Glomerular visceral epithelial cell (primary cell): ENCODE measurements around the gene WSB1.
A peak's percentile ranks its signal among the peaks of the same experiment; 100 is the strongest.
"Not testable (repeated sequence)": the region's sequence is repeated elsewhere in the genome, so short reads cannot be mapped to it uniquely, and the experiment has no call there.

ENCODE experiments used
- DNase-seq: peaks from one replicate; pipeline ENCODE4 v3.0.0-alpha.2; 2016; ENCODE audit errors: extremely low spot score

The WSB1 gene

DNA sequence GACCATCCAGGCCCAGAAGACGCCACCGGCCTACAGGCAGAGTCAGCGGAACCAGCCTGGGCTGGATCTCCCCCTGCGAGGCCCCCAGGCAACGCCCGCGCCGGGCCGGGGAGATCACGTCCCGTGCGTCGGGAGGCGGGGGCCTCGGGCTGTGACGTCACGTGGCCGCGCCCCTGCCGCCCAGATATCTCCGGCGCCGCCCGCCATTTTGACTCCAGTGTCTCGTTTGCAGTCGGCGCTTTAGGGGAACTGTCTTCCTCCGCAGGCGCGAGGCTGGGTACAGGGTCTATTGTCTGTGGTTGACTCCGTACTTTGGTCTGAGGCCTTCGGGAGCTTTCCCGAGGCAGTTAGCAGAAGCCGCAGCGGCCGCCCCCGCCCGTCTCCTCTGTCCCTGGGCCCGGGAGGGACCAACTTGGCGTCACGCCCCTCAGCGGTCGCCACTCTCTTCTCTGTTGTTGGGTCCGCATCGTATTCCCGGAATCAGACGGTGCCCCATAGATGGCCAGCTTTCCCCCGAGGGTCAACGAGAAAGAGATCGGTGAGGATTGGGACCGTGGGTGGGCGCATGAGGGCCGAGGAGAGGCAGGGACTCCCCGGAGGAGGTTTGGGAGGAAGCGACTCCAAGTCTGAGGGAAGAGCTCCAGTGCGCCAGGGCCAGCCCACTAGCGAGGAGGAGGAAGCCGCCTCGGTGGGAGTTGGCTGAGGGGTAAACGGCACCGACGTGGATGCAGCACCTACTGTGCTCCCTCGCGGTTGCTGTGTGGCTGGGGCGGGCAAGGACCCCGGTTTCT lies at the start of gene WSB1:
WSB1 (plus strand) TSS at position 217 of the 791 bp plus-strand sequence; CDS start at position 499, 282 bp downstream.
- peak; percentile 91 for DNase-seq

- DNase-seq = peak; percentile 36
Observed at GRCh38 chr17:27244491-27245223, 49.3 kb upstream of the WSB1 start.

DNA sequence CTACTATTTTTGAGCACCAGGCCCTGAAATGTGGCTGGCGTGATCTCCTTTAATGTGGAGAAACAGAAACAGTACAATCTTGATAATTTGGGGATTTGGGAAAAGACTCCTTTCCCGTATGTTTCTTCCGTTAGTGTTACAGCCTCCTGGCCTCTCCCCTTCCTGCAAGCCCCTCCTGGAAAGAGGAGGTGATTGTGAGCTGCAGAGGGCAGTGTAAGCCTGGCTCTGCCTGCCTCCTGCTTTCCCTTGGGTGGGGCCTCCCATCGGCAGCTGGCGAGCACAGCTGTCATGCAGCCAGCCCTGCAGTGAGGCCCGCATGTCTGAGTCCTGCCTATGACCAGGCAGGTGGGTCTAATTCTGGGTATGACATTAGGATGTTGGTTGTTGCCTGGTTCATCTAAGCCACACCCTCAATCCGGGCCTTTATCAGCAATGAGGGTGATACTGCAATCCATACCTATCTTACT lies 48.7 kb upstream of the WSB1 start:
- peak; percentile 76 for DNase-seq

DNA sequence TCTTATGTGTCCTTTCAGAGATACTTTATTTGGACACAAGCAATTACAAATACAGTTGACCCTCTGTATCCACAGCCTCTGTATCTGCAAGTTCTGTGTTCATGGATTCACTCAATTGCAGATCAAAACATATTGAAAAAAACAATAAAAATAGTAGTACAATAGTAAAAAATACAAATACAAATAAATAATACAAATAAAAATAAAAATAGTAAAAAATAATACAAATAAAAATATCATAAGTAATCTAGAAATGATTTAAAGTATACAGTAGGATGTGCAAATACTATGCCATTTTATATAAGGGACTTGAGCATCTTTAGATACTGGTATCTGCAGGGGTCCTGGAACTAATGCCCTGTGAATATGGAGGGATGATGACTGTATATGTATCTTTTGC lies 47.4 kb upstream of the WSB1 start:
- no peak for DNase-seq

DNA sequence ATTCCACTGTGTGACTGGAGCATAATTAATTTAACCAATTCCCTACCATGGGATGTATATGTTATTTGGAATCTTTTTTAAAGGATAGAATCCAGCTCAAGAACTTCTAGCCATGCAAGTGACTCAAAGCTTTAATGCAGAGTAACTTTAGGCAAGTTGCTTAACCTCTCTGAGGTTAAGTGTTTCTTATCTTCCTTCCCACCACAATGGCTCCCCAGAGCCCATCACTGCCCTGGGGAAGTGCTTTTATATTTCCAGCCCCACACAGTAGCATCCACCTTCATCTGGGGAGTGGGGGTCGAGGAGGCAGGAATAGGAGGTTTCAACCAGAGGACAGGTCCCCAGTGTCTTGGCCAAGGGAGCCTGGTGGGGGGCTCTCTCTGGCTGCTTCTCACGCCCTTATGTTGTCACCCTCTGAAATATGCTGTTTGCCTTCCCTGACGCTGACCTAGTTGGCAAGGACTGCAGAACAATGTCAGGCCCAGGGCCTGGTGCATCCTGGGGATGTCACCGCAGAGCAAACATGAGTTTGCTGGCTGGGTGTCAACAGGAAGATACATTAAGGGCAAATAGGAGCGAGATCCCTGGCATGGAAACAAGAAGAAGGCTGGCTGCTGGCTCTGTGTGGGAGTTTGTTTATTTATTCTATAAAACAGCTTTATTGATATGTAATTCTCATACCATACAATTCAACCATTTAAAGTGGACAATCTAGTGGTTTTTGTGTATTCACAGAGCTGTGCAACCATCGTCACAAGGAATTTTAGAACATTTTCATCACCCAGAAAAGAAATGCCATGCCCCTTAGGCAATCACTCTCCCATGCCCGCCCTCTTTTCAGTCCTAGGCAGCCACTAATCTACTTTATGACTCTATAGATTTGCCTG lies 46.6 kb upstream of the WSB1 start:
- DNase-seq = no peak

GRCh38 chr17:27247958-27248342 lies 46.0 kb upstream of the WSB1 start:
- no peak for DNase-seq

DNA sequence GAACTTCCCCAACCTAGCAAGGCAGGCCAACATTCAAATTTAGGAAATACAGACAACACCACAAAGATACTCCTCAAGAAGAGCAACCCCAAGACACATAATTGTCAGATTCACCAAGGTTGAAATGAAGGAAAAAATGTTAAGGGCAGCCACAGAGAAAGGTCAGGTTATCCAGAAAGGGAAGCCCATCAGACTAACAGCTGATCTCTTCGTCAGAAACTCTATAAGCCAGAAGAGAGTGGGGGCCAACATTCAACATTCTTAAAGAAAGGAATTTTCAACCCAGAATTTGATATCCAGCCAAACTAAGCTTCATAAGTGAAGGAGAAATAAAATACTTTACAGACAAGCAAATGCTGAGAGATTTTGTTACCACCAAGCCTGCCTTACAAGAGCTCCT lies 43.1 kb upstream of the WSB1 start:
- DNase-seq = not testable (repeated sequence)

DNA sequence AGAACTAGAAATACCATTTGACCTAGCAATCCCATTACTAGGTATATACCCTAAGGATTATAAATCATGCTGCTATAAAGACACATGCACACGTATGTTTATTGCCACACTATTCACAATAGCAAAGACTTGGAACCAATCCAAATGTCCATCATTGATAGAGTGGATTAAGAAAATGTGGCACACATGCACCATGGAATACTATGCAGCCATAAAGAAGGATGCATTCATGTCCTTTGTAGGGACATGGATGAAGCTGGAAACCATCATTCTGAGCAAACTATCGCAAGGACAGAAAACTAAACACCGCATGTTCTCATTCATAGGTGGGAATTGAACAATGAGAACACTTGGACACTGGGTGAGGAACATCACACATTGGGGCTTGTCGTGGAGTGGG lies 39.1 kb upstream of the WSB1 start:
- not testable (repeated sequence) for DNase-seq

DNA sequence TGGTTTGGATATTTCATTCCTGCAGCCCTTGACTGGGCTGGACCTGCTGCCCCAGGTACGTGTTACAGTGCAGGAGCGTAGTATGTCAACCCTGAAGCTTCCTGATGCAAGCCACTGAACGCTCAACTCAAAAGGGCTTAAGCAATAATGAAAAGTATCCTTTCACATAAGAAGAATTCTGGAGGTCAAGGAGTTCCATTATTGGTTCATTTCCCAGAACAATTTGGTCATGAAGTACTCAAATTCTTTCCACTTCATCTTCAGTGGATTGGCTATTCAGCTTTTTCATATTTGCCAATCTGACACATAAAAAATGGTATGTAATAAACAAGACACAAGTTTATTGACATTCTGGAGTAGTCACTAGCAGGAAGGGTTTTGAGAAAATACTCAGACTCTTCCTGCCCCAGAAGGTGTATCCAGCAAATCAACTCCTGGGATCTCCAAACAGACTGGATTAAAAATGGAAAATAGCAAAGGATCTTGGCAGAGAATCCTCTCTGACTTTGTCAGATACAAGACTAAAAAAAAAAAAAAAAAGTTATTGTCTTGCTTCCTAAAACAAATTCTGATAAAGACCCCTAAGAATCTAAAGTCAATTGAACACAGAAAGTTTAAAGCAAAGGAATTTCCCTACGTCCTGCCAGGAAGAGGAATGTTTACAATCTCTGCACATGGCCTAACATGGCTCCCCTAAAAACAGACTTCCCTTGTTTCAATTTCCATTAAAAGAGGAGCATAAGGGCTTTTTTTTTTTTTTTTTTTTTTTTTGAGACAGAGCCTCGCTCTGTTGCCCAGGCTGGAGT lies 37.5 kb upstream of the WSB1 start:
- no peak for DNase-seq

GRCh38 chr17:27257031-27257357 lies 36.9 kb upstream of the WSB1 start:
- no peak for DNase-seq

- DNase-seq = peak; percentile 16
Observed at GRCh38 chr17:27259356-27259755, 34.6 kb upstream of the WSB1 start.

- no peak for DNase-seq
Observed at GRCh38 chr17:27263386-27263785, 30.5 kb upstream of the WSB1 start.

- no peak for DNase-seq
Observed at GRCh38 chr17:27264068-27264812, 29.7 kb upstream of the WSB1 start.

DNA sequence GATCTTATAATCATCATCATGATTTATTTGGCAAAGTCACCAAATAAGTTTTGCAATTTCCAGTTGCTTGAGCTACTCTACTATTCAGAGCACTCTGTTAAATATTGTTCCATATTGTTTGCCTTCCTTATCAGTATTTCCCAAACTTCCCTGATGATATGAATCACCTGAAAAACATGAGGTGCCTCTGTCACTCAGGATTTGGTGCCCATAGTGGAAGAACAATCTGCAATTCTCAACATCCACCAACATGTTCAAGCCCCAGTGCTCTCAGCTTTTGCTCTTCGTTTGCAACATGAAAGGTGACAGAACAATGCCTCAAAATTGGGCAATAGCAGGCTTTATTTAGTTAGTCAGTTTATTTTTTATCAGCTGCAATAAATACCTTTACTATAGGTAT lies 28.6 kb upstream of the WSB1 start:
- no peak for DNase-seq

DNA sequence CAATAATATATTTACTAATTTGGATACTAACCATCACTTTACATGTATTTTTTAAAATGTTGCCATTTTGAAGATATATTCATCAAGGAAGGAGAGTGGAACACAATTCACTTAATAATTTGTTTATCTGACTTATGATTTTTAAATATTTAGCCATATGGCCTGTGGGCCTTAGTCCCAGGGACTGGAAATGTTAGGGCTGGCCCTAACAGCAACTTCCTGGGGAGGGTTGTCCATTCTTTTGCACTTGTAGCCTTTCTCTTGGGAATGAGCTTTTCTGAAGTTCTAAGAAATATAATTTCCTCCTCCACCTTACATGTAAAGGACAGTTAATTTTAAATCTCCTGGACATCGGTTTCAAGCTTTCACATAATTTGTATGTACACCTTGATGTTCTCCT lies 27.7 kb upstream of the WSB1 start:
- DNase-seq = no peak

- DNase-seq = no peak
Observed at GRCh38 chr17:27268394-27269085, 25.4 kb upstream of the WSB1 start.

DNA sequence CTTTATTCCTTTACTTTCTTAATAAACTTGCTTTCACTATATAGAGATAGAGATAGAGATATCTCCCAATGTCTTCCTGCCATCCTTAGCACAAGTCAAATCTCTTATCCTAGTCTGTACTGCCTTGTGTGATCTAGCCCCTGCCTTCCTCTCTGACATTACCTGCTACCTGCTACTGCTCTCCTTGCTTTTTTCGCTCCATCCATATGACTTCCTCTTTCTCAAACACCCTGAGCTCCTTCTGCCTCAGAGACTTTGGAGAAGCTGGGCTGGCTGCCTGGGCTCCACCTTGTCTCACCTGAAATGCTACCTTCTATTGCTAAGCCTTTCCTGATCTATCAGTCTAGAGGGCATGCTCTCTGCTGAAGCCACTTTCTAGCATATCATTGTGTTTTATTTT lies 24.7 kb upstream of the WSB1 start:
- no peak for DNase-seq

- no peak for DNase-seq
Observed at GRCh38 chr17:27269974-27270373, 23.9 kb upstream of the WSB1 start.

DNA sequence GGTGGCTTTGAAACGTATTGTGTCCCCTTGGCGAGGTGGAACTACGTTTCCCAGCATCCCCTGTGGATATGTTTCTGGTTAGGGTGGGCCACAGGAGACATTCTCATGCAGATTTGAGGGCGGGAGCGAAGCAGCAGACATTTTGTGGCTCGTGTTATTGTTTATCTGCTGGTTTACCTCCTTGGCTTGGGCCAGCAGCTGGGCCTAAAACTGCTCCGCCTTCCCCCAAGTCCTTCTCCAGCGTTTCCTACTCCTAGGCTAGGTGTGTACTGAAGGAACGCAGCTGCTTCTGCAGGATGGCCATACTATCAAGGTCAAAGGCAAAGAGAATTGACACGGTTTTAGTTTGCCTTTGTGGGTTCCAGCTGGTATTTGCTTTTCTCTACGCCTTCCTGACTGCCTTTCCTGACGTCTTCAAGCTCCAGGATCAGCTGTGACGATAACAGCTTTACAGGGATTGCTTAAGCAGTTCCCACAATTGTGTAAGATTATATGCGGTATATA lies 17.2 kb upstream of the WSB1 start:
- DNase-seq = no peak

DNA sequence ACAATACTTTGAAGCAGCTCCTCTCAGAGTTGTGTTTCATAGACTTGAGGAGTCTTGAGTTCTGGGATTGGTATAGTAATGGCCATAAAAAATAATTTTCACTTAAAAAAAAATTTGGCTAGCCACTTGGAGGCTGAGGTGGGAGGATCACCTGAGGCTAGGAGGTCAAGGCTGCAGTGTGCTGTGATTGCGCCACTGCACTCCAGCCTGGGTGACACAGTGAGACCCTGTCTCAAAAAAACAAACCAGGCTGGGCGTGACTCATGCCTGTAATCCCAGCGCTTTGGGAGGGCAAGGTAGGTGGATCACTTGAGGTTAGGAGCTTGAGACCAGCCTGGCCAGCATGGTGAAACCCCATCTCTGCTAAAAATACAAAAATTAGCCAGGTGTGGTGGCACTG lies 14.8 kb upstream of the WSB1 start:
- not testable (repeated sequence) for DNase-seq
